GM23248 (cell line): Measurements from ENCODE around the gene NAV2. TPM values are rescaled to one million over a fixed set of nuclear protein-coding genes. Genes with fewer than 3 reads are reported as not detected.

Experiments used
- DNase-seq: peaks from one replicate; pipeline ENCODE4 v3.0.0-alpha.2; 2015
- H2AFZ ChIP-seq: fragments of 200-600 bp; sonication (generic); 2 replicates; pipeline ENCODE4 v1.6.1; 2016; ENCODE audit warnings: antibody characterized with exemption
- H3F3A ChIP-seq: fragments of 200-600 bp; sonication (generic); 2 replicates; pipeline ENCODE4 v1.6.1; 2016; ENCODE audit warnings: mild to moderate bottlenecking, antibody characterized with exemption, mixed run types; ENCODE audit not compliant: insufficient read depth
- H3K27ac ChIP-seq: fragments of 200-600 bp; sonication (generic); 2 replicates; pipeline ENCODE4 v1.5.1; 2016; ENCODE audit warnings: mild to moderate bottlenecking
- H3K27me3 ChIP-seq: fragments of 200-600 bp; sonication (generic); replicated peaks from 2 replicates; pipeline ENCODE4 v1.6.1; 2016; ENCODE audit warnings: mild to moderate bottlenecking; ENCODE audit not compliant: insufficient read depth
- H3K36me3 ChIP-seq: fragments of 200-600 bp; sonication (generic); 2 replicates; pipeline ENCODE4 v1.6.1; 2016; ENCODE audit warnings: low read depth, mild to moderate bottlenecking
- H3K4me1 ChIP-seq: fragments of 200-600 bp; sonication (generic); 2 replicates; pipeline ENCODE4 v1.6.1; 2016; ENCODE audit warnings: mild to moderate bottlenecking; ENCODE audit not compliant: insufficient read depth
- H3K4me2 ChIP-seq: fragments of 200-600 bp; sonication (generic); one replicate; pipeline ENCODE4 v1.6.1; 2016; ENCODE audit warnings: mild to moderate bottlenecking; ENCODE audit not compliant: unreplicated experiment
- H3K4me3 ChIP-seq: fragments of 200-600 bp; sonication (generic); 2 replicates; pipeline ENCODE4 v1.5.1; 2016; ENCODE audit warnings: mild to moderate bottlenecking
- H3K79me2 ChIP-seq: fragments of 200-600 bp; sonication (generic); 2 replicates; pipeline ENCODE4 v1.6.1; 2016; ENCODE audit warnings: mild to moderate bottlenecking; ENCODE audit not compliant: insufficient read depth
- H3K9ac ChIP-seq: fragments of 200-600 bp; sonication (generic); 2 replicates; pipeline ENCODE4 v1.6.1; 2016; ENCODE audit warnings: mild to moderate bottlenecking
- H3K9me2 ChIP-seq: fragments of 200-600 bp; sonication (generic); 2 replicates; pipeline ENCODE4 v1.6.1; 2016; ENCODE audit warnings: mixed run types, mild to moderate bottlenecking, moderate library complexity; ENCODE audit not compliant: insufficient read depth
- H3K9me3 ChIP-seq: fragments of 200-600 bp; sonication (generic); one replicate; pipeline ENCODE4 v1.6.1; 2017; ENCODE audit warnings: low read depth
- H4K20me1 ChIP-seq: fragments of 200-600 bp; sonication (generic); 2 replicates; pipeline ENCODE4 v1.6.0; 2016; ENCODE audit not compliant: insufficient read depth
- EZH2 ChIP-seq: fragments of 200-600 bp; sonication (generic); IDR thresholded peaks from 2 replicates; pipeline ENCODE4 v1.6.1; 2018; ENCODE audit warnings: antibody characterized with exemption, mild to moderate bottlenecking; ENCODE audit not compliant: insufficient read depth, poor library complexity, severe bottlenecking
- EZH2phosphoT487 ChIP-seq: fragments of 200-600 bp; sonication (generic); IDR thresholded peaks from 2 replicates; pipeline ENCODE4 v1.6.1; 2018; ENCODE audit warnings: antibody characterized with exemption, moderate library complexity, mild to moderate bottlenecking, low read depth; ENCODE audit not compliant: insufficient read depth
- WGBS, 2 experiments: methylation state at CpG; one replicate each; pipeline ENCODE4 v1.1.6; 2015 to 2017; ENCODE audit warnings: low lambda C conversion rate in 2 of 2, low coverage in 1 of 2; ENCODE audit errors: missing lambda C conversion rate in 2 of 2; 5-methylcytosine and 5-hydroxymethylcytosine counted together
- in situ Hi-C: fragments of 300-500 bp; cut with MboI; formaldehyde crosslinking; loops from 2 replicates; pipeline ENCODE4 v1.15.0; 2020
- polyA plus RNA-seq: library from polyadenylated mRNA; unstranded; fragments of >200 nt; fragmentation: Nextera tagmentation; extraction: Ambion mirVana; gene quantifications from 2 replicates; pipeline ENCODE4 v1.2.1, GENCODE V29; 2016
- total RNA-seq: library from RNA; depleted of rRNA; stranded (reverse); fragments of >200 nt; shearing (Covaris generic); gene quantifications from 2 replicates; pipeline ENCODE4 v1.2.3, GENCODE V29; 2014

Gene NAV2
- total and polyA plus RNA-seq, 2 experiments from 2014 or later: 5.7 to 11.9 TPM

DNA sequence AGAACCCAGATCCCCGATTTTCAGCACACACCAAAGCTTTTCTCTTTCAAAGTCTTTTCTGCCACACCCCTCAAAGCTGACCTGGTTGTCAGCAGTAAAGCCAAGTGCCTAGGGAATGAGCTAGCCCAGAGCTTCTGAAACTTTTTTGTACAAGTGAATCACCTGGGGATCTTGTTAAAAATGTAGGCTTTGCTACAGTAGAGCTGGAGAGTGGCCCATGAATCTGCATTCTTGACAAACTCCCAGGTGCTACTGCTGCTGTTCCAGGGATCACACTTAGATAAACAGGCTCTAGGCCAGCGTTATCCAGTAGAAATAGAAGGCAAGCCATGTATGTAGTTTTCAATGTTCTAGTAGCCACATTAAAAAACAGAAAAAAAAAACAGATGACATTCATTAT lies 21.8 kb upstream of the NAV2 start:
- H3K4me3 ChIP-seq: no peak overlapping the region
- no peak overlapping the region for H2AFZ ChIP-seq
- no peaks in the 10 kb centered on the region for H4K20me1 ChIP-seq
- no peaks in the 10 kb centered on the region for H3F3A ChIP-seq
- no peaks in the 10 kb centered on the region for H3K27me3 ChIP-seq
- H3K27ac ChIP-seq: no peak overlapping the region
- TF ChIP-seq EZH2phosphoT487 (no peak), EZH2 (no peak)
- no peak overlapping the region for H3K9ac ChIP-seq
- no peaks in the 10 kb centered on the region for H3K79me2 ChIP-seq
- H3K36me3 ChIP-seq: no peaks in the 10 kb centered on the region
- 56 to 59% methylated on average over 2 of the region's 2 CpGs for WGBS, 2 experiments
- no peaks in the 10 kb centered on the region for H3K4me1 ChIP-seq
- in situ Hi-C loops: no loop called here
- no peak for DNase-seq
- no peak overlapping the region for H3K4me2 ChIP-seq
- no peaks in the 10 kb centered on the region for H3K9me2 ChIP-seq
- H3K9me3 ChIP-seq: no peaks in the 10 kb centered on the region

- WGBS, 2 experiments: 89 to 94% methylated on average over 8 of the region's 8 CpGs
- no peaks in the 10 kb centered on the region for H3K4me1 ChIP-seq
- no peak for TF ChIP-seq EZH2phosphoT487
- TF ChIP-seq EZH2: no peak
- no peak overlapping the region for H3K4me2 ChIP-seq
- no peaks in the 10 kb centered on the region for H3F3A ChIP-seq
- no peak overlapping the region for H3K4me3 ChIP-seq
- in situ Hi-C loops: no loop called here
- no peaks in the 10 kb centered on the region for H3K9me3 ChIP-seq
- H3K9me2 ChIP-seq: no peaks in the 10 kb centered on the region
- DNase-seq: no peak
- H3K27ac ChIP-seq: no peak overlapping the region
- H3K9ac ChIP-seq: no peak overlapping the region
- no peaks in the 10 kb centered on the region for H3K27me3 ChIP-seq
- no peak overlapping the region for H2AFZ ChIP-seq
- no peaks in the 10 kb centered on the region for H4K20me1 ChIP-seq
- H3K36me3 ChIP-seq: no peaks in the 10 kb centered on the region
- H3K79me2 ChIP-seq: no peaks in the 10 kb centered on the region
Observed at GRCh38 chr11:19691815-19692500, 20.7 kb upstream of the NAV2 start.

DNA sequence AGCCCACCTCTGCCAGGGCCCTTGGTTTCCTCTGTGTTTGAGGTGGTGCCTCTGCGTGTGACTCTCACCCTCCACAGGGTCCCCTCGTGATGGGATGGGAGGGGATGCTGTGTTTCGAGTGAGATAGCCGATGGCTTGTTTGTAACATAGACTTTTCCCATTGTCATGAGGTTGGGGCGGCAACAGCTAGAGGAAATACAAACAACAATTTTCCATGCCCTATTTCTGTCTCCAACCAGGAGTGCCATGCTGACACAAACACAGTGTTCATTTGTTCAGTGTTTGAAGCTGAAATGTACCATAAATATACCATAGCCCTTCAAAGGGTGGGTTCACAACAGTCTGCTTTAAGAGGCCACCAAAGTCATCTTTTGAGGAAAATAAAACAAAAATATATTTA lies 19.5 kb upstream of the NAV2 start:
- no peaks in the 10 kb centered on the region for H3K79me2 ChIP-seq
- H3K4me3 ChIP-seq: no peak overlapping the region
- H3K27me3 ChIP-seq: no peaks in the 10 kb centered on the region
- peaks cover 4% of the 10 kb centered on the region for H3K4me1 ChIP-seq
- H4K20me1 ChIP-seq: no peaks in the 10 kb centered on the region
- TF ChIP-seq EZH2: no peak
- no peak for TF ChIP-seq EZH2phosphoT487
- no peaks in the 10 kb centered on the region for H3K9me2 ChIP-seq
- H3K9ac ChIP-seq: no peak overlapping the region
- no peak for DNase-seq
- H3F3A ChIP-seq: no peaks in the 10 kb centered on the region
- no peak overlapping the region for H2AFZ ChIP-seq
- in situ Hi-C loops: no loop called here
- WGBS, 2 experiments: 71 to 75% methylated on average over 5 of the region's 5 CpGs
- no peak overlapping the region for H3K4me2 ChIP-seq
- no peaks in the 10 kb centered on the region for H3K36me3 ChIP-seq
- H3K9me3 ChIP-seq: no peaks in the 10 kb centered on the region
- no peak overlapping the region for H3K27ac ChIP-seq

- WGBS, 2 experiments: 97 to 98% methylated on average over 5 of the region's 5 CpGs
Observed at GRCh38 chr11:19694796-19695345, 17.8 kb upstream of the NAV2 start.

DNA sequence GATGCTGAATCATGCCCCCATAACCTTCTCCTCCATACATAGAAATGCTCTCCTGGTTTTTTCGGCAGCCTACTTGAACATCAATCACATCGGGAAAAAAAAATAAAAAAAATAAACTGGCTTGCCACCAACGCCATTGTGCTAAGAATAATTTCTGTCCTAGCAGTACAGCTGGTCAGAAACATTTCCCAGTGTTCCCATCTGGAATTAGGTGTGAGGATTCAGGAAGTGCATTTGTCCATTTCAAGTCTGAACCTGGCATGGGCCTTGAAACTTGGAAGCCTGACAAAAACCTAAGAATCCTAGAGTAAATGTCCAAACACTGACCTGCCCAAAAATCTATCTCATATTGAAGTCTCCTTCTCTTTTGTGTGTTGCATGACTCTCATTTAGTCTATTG lies 16.6 kb upstream of the NAV2 start:
- WGBS, 2 experiments: 77 to 82% methylated on average over 3 of the region's 3 CpGs
- no peak overlapping the region for H3K4me2 ChIP-seq
- H3K4me3 ChIP-seq: no peak overlapping the region
- peaks cover 15% of the 10 kb centered on the region for H3K4me1 ChIP-seq
- no peak overlapping the region for H3K27ac ChIP-seq
- H3F3A ChIP-seq: 0 out of 2 replicates have a peak, but pooled peaks cover 3% of the 10 kb centered on the region
- in situ Hi-C loops: no loop called here
- no peak overlapping the region for H3K9ac ChIP-seq
- no peak overlapping the region for H2AFZ ChIP-seq
- H3K36me3 ChIP-seq: no peaks in the 10 kb centered on the region
- no peaks in the 10 kb centered on the region for H3K9me3 ChIP-seq
- no peaks in the 10 kb centered on the region for H3K79me2 ChIP-seq
- no peaks in the 10 kb centered on the region for H3K27me3 ChIP-seq
- no peak for DNase-seq
- no peak for TF ChIP-seq EZH2phosphoT487
- no peak for TF ChIP-seq EZH2
- no peaks in the 10 kb centered on the region for H4K20me1 ChIP-seq
- no peaks in the 10 kb centered on the region for H3K9me2 ChIP-seq

More at GRCh38 chr11:19694796-19695345, 17.8 kb upstream of the NAV2 start:
- no peaks in the 10 kb centered on the region for H3K9me3 ChIP-seq
- in situ Hi-C loops: no loop called here
- H3K79me2 ChIP-seq: no peaks in the 10 kb centered on the region
- DNase-seq: no peak
- no peaks in the 10 kb centered on the region for H4K20me1 ChIP-seq
- peaks cover 15% of the 10 kb centered on the region for H3K4me1 ChIP-seq
- H3K4me2 ChIP-seq: no peak overlapping the region
- H3K27ac ChIP-seq: no peak overlapping the region
- 0 out of 2 replicates have a peak, but pooled peaks cover 3% of the 10 kb centered on the region for H3F3A ChIP-seq
- no peaks in the 10 kb centered on the region for H3K27me3 ChIP-seq
- TF ChIP-seq EZH2phosphoT487: no peak
- no peak for TF ChIP-seq EZH2
- no peak overlapping the region for H3K4me3 ChIP-seq
- no peak overlapping the region for H3K9ac ChIP-seq
- no peaks in the 10 kb centered on the region for H3K9me2 ChIP-seq
- H2AFZ ChIP-seq: no peak overlapping the region
- no peaks in the 10 kb centered on the region for H3K36me3 ChIP-seq
